CD4-positive, alpha-beta T cell treated with Interleukin-12 subunit alpha and Interleukin-12 subunit beta, for 1 hour (primary cell): Measurements from ENCODE around the gene FES.
"Not testable (repeated sequence)": the region's sequence is repeated elsewhere in the genome, so short reads cannot be mapped to it uniquely, and the experiment has no call there.

ENCODE experiments used
- DNase-seq: peaks from one replicate; pipeline ENCODE4 v3.0.0-alpha.2; 2020

FES gene

GRCh38 chr15:90862487-90862886 is 21.8 kb upstream of the FES start:
- no peak for DNase-seq

- no peak for DNase-seq
Observed at GRCh38 chr15:90862964-90863778, 21.1 kb upstream of the FES start.

GRCh38 chr15:90863987-90864386 is 20.3 kb upstream of the FES start:
- DNase-seq = no peak

- DNase-seq = no peak
Observed at GRCh38 chr15:90864507-90864906, 19.8 kb upstream of the FES start.

- no peak for DNase-seq
Observed at GRCh38 chr15:90865702-90866101, 18.6 kb upstream of the FES start.

- DNase-seq = no peak
Observed at GRCh38 chr15:90866161-90866715, 18.1 kb upstream of the FES start.

- no peak for DNase-seq
Observed at GRCh38 chr15:90866800-90867199, 17.5 kb upstream of the FES start.

GRCh38 chr15:90868261-90868689 is 16.0 kb upstream of the FES start, which contains the start of gene FURIN:
FURIN (plus strand) TSS chr15:90868588; CDS start chr15:90875741, 7,153 bp downstream.
- DNase-seq = no peak

GRCh38 chr15:90869140-90869541 is 15.2 kb upstream of the FES start:
- no peak for DNase-seq

GRCh38 chr15:90869601-90870353 is 14.5 kb upstream of the FES start:
- peak; percentile 39 for DNase-seq

- no peak for DNase-seq
Observed at GRCh38 chr15:90870354-90871138, 13.8 kb upstream of the FES start.

GRCh38 chr15:90871139-90871715 is 13.1 kb upstream of the FES start:
- DNase-seq = peak; percentile 39

GRCh38 chr15:90871716-90872485 is 12.4 kb upstream of the FES start:
- peak; percentile 24 for DNase-seq

- peak; percentile 27 for DNase-seq
Observed at GRCh38 chr15:90872486-90873184, 11.7 kb upstream of the FES start.

- no peak for DNase-seq
Observed at GRCh38 chr15:90873488-90873997, 10.8 kb upstream of the FES start.

- DNase-seq = no peak
Observed at GRCh38 chr15:90873998-90874605, 10.2 kb upstream of the FES start.

- DNase-seq = not testable (repeated sequence)
Observed at GRCh38 chr15:90874986-90875385, 9.3 kb upstream of the FES start.

GRCh38 chr15:90875549-90875981 is 8.7 kb upstream of the FES start:
- no peak for DNase-seq

GRCh38 chr15:90876046-90876445 is 8.3 kb upstream of the FES start:
- no peak for DNase-seq

- no peak for DNase-seq
Observed at GRCh38 chr15:90876512-90877170, 7.7 kb upstream of the FES start.
